GM18909 (cell line): ENCODE results near the gene URM1.
"Not testable (repeated sequence)": the region's sequence is repeated elsewhere in the genome, so short reads cannot be mapped to it uniquely, and the experiment has no call there.

Source experiments
- ATAC-seq: cut with Tn5 transposase; IDR thresholded peaks from one replicate; pipeline ENCODE4 v1.9.1; 2021; ENCODE audit warnings: mild to moderate bottlenecking; ENCODE audit not compliant: unreplicated experiment, poor library complexity

Gene URM1

GRCh38 chr9:128405077-128405779 lies 34.1 kb downstream of the URM1 start:
- ATAC-seq = no peak

GRCh38 chr9:128405780-128406171 lies 34.6 kb downstream of the URM1 start:
- no peak for ATAC-seq

- no peak for ATAC-seq
Observed at GRCh38 chr9:128406848-128407391, 35.7 kb downstream of the URM1 start.

- no peak for ATAC-seq
Observed at GRCh38 chr9:128408963-128409431, 37.8 kb downstream of the URM1 start.

- ATAC-seq = no peak
Observed at GRCh38 chr9:128409450-128409849, 38.3 kb downstream of the URM1 start.

- no peak for ATAC-seq
Observed at GRCh38 chr9:128409978-128410377, 38.8 kb downstream of the URM1 start.

GRCh38 chr9:128411364-128412119 lies 40.4 kb downstream of the URM1 start:
- ATAC-seq = no peak

- ATAC-seq = no peak
Observed at GRCh38 chr9:128412120-128412790, 41.1 kb downstream of the URM1 start.

- not testable (repeated sequence) for ATAC-seq
Observed at GRCh38 chr9:128413728-128414127, 42.6 kb downstream of the URM1 start.

- no peak for ATAC-seq
Observed at GRCh38 chr9:128414461-128414860, 43.3 kb downstream of the URM1 start.

- ATAC-seq = no peak
Observed at GRCh38 chr9:128415281-128415680, 44.1 kb downstream of the URM1 start.

GRCh38 chr9:128416014-128416413 lies 44.8 kb downstream of the URM1 start:
- ATAC-seq = no peak

- ATAC-seq = no peak
Observed at GRCh38 chr9:128416432-128417019, 45.4 kb downstream of the URM1 start.

- no peak for ATAC-seq
Observed at GRCh38 chr9:128419061-128419925, 48.1 kb downstream of the URM1 start.

GRCh38 chr9:128420060-128420650 lies 49.0 kb downstream of the URM1 start:
- ATAC-seq = peak; percentile 68

- peak; percentile 73 for ATAC-seq
Observed at GRCh38 chr9:128420651-128421481, 49.7 kb downstream of the URM1 start, which contains the start of gene CERCAM. Gene CERCAM (plus strand): TSS chr9:128420857. CDS start chr9:128420878, 21 bp downstream.

- ATAC-seq = no peak
Observed at GRCh38 chr9:128421482-128421996, 50.4 kb downstream of the URM1 start.
